ENCODE data around the gene UNKL.

- TF ChIP-seq POLR2A (IDR thresholded peaks at IDR 0.05) (no peak), CTCF (IDR thresholded peaks at IDR 0.05) (no peak)
These were observed 67.8 kb downstream of the UNKL start for GRCh38 chr16:1346422-1347285.
